ENCODE results near the gene HOXC6. TPM values are rescaled to one million over a fixed set of nuclear protein-coding genes. Genes with fewer than 3 reads are reported as not detected.

Gene HOXC6
- total RNA-seq, 1 donor = 1.7 TPM

DNA sequence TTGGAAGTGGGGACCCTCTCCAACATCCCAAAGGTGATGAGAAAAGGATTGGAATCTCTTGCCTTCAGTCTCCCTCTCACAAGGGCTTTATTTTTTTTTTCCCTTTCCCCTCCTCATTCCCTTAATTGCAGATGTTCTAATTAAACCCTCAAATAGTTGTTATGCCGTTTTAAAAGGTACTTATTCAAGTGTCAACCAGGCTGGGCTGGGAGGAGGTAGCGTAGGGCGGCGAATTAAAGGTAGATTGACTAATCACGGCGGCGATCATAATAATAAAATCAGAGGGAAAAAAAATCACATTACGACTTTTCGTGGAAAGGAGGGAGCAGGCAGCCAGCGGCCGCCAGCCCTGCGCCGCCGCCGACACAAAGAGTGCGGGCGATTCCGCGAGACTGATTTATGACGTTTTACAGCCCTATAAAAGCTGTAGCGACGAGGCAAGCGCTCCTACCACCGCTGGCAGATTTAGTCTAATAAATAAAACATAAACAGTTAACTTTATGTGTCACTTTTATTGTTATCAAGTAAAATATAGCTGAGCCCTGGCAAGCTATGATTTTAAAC, 23.7 kb downstream of the HOXC6 start:
- no peak overlapping the region for H3K4me3 ChIP-seq (ENCODE audit: low read depth, low read length)
- TF ChIP-seq, protein P1, sequence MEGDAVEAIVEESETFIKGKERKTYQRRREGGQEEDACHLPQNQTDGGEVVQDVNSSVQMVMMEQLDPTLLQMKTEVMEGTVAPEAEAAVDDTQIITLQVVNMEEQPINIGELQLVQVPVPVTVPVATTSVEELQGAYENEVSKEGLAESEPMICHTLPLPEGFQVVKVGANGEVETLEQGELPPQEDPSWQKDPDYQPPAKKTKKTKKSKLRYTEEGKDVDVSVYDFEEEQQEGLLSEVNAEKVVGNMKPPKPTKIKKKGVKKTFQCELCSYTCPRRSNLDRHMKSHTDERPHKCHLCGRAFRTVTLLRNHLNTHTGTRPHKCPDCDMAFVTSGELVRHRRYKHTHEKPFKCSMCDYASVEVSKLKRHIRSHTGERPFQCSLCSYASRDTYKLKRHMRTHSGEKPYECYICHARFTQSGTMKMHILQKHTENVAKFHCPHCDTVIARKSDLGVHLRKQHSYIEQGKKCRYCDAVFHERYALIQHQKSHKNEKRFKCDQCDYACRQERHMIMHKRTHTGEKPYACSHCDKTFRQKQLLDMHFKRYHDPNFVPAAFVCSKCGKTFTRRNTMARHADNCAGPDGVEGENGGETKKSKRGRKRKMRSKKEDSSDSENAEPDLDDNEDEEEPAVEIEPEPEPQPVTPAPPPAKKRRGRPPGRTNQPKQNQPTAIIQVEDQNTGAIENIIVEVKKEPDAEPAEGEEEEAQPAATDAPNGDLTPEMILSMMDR (IDR thresholded peaks at IDR 0.05; ENCODE audit: insufficient read depth, low read depth, low read length) = no peak
- peak; percentile 82 for DNase-seq (ENCODE audit: low read depth)

DNA sequence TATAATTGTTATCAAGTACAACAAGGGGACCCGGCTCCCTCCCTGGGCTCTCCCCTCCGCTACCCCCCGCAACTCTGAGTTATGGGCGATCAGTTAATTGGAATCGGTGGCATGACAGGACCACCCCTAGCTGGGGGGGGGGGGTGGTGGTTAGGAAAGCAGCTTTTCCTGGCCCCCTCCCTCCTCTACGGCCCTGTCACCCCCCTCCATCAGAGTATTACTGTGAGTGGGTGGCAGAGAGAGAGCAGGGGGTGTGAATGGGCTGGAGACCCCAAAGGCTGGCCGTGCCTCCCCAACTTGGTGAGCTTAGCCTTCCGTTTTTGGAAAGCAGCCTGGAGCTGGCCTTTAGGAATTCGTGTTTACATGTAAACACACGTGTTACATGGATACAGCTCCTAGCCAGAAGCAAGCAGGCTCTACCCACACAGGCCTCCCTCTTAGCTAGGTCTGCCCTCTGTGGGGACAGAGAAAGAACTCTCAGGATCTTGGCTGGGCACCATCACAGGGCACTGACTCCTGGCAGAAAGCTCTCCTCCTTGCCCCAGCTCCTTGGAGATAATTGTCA, 24.3 kb downstream of the HOXC6 start:
- TF ChIP-seq, protein P1 (IDR thresholded peaks at IDR 0.05; ENCODE audit: insufficient read depth, low read depth, low read length) = no peak
- DNase-seq (ENCODE audit: low read depth) = peak; percentile 29
- no peak overlapping the region for H3K4me3 ChIP-seq (ENCODE audit: low read depth, low read length)

DNA sequence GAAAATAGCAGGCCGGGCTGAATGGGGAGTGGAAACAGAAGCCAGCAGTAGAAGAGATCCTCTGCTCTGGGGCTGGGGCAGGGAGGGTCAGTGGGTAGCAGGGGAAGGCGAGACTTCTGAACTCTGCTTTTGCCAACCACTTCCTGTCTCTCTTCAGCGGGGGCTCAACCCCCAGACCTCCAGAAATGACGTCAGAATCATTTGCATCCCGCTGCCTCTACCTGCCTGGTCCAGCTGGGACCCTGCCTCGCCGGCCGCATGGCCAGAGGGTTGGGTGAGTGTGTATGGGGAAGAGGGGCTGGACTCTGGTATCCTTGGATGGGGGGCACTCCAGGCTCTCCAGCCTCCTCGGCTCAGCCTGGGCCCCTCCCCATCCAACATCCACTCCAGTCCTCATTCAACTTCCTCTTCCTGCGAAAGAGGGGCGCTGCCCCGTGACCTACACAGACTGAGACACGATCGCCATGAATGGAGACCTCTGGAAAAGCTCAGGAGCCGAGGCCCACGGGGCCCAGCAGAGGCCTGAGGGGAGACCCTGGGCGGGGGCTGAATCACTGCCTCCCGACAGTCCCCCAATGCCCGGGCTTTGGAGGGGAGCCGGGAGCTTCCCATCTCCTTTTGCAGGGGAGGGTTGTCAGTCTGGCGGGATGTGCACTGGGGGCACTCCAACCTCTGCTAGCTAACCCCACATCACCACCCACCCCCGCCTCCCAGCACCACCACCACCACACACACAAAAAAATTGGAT, 24.9 kb downstream of the HOXC6 start:
- peak overlapping the region; percentile 45 for H3K4me3 ChIP-seq (ENCODE audit: low read depth, low read length)
- DNase-seq (ENCODE audit: low read depth) = no peak

DNA sequence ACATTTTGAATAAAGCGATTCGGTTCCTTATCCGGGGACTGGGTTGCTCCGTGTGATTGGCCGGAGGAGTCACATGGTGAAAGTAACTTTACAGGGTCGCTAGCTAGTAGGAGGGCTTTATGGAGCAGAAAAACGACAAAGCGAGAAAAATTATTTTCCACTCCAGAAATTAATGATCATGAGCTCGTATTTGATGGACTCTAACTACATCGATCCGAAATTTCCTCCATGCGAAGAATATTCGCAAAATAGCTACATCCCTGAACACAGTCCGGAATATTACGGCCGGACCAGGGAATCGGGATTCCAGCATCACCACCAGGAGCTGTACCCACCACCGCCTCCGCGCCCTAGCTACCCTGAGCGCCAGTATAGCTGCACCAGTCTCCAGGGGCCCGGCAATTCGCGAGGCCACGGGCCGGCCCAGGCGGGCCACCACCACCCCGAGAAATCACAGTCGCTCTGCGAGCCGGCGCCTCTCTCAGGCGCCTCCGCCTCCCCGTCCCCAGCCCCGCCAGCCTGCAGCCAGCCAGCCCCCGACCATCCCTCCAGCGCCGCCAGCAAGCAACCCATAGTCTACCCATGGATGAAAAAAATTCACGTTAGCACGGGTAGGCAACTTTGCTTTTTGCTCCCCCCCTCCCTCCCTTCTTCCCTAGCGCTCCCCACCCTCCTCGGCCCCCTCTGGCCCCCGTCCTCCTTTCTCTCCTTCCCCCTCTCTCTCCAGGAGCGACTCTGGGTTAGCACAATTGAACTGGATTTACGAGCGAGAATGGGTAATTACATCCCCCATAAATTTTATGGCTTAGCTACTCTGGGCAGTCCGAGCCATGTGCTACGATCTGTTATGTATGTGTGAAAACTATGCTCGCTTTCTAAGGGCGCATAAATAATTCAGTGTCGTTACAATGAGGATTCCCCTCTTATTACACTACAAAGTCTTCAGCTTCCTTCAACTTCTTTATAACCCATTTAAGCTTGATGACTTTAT, 25.8 kb downstream of the HOXC6 start, which contains the start of gene HOXC4:
HOXC4 (plus strand) TSS at position 85 of the 991 bp plus-strand sequence; CDS start at position 173, 88 bp downstream.
- TF ChIP-seq, protein P1 (IDR thresholded peaks at IDR 0.05; ENCODE audit: insufficient read depth, low read depth, low read length) = no peak
- DNase-seq (ENCODE audit: low read depth) = no peak
- H3K4me3 ChIP-seq (ENCODE audit: low read depth, low read length) = peak within 1 kb of the TSS; percentile 45

More for the DNA sequence above, 24.9 kb downstream of the HOXC6 start:
- TF ChIP-seq, protein P1 (IDR thresholded peaks at IDR 0.05; ENCODE audit: insufficient read depth, low read depth, low read length) = no peak

DNA sequence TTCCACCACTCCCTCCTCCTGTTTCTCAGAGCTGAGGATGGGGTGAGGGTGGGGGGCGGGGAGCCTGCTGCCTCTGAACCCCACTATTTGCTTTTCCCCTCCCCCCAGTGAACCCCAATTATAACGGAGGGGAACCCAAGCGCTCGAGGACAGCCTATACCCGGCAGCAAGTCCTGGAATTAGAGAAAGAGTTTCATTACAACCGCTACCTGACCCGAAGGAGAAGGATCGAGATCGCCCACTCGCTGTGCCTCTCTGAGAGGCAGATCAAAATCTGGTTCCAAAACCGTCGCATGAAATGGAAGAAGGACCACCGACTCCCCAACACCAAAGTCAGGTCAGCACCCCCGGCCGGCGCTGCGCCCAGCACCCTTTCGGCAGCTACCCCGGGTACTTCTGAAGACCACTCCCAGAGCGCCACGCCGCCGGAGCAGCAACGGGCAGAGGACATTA, 26.5 kb downstream of the HOXC6 start:
- TF ChIP-seq, protein P1 (IDR thresholded peaks at IDR 0.05; ENCODE audit: insufficient read depth, low read depth, low read length) = no peak
- H3K4me3 ChIP-seq (ENCODE audit: low read depth, low read length) = no peak overlapping the region
- no peak for DNase-seq (ENCODE audit: low read depth)

DNA sequence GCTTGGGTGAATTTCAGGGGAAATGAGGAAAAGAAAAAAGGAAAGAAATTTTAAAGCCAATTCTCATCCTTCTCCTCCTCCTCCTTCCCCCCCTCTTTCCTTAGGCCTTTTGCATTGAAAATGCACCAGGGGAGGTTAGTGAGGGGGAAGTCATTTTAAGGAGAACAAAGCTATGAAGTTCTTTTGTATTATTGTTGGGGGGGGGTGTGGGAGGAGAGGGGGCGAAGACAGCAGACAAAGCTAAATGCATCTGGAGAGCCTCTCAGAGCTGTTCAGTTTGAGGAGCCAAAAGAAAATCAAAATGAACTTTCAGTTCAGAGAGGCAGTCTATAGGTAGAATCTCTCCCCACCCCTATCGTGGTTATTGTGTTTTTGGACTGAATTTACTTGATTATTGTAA, 27.3 kb downstream of the HOXC6 start:
- TF ChIP-seq, protein P1 (IDR thresholded peaks at IDR 0.05; ENCODE audit: insufficient read depth, low read depth, low read length) = no peak
- DNase-seq (ENCODE audit: low read depth) = no peak
- no peak overlapping the region for H3K4me3 ChIP-seq (ENCODE audit: low read depth, low read length)

Data from fibroblast of villous mesenchyme (primary cell).